ENCODE measurements around the gene NKIRAS1.

NKIRAS1 gene

DNA sequence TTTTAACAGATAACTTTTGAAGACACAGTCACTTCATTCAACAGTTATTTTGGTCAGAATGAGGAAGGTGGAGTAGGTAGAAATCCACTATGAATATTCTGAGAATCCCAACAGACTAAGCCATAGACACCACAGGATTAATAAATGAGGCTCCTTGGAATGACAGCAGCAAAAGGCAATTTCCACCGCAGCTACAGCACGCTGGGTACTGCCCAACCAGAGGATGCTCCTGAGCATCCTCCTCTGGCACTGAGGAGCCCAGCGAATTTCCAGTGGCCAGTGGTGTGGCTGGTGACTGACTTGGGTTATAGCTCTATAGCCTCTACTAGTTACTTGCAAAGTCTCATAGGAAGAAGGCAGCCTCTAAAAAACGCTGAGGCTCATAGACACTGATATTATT lies 24.6 kb upstream of the NKIRAS1 start:
- no peak for DNase-seq (ENCODE audit: low read depth)
- no peak overlapping the region for H3K4me3 ChIP-seq (ENCODE audit: low read depth, low read length)
- TF ChIP-seq, protein P1, sequence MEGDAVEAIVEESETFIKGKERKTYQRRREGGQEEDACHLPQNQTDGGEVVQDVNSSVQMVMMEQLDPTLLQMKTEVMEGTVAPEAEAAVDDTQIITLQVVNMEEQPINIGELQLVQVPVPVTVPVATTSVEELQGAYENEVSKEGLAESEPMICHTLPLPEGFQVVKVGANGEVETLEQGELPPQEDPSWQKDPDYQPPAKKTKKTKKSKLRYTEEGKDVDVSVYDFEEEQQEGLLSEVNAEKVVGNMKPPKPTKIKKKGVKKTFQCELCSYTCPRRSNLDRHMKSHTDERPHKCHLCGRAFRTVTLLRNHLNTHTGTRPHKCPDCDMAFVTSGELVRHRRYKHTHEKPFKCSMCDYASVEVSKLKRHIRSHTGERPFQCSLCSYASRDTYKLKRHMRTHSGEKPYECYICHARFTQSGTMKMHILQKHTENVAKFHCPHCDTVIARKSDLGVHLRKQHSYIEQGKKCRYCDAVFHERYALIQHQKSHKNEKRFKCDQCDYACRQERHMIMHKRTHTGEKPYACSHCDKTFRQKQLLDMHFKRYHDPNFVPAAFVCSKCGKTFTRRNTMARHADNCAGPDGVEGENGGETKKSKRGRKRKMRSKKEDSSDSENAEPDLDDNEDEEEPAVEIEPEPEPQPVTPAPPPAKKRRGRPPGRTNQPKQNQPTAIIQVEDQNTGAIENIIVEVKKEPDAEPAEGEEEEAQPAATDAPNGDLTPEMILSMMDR (IDR thresholded peaks at IDR 0.05; ENCODE audit: low read depth, low read length, missing control alignments) = no peak

DNA sequence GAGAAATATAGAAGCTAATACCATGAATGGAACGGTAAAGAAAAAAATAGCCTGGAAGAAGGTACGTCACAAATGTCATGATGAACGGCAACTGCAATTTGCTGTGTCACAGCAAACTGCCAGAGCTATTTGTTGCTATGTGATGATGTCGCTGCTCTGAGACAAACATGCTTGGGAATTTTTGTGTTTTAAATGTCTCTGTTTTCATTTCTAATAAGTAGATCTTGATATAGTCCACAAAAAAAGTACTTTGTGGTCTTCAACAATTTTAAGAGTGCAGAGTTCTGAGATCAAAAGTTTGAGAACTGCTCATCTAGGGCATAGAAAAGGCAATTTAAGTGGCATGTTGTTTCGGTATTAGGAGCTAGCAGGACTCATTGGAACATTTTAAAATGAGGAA lies 24.0 kb upstream of the NKIRAS1 start:
- TF ChIP-seq, protein P1 (IDR thresholded peaks at IDR 0.05; ENCODE audit: low read depth, low read length, missing control alignments) = no peak
- H3K4me3 ChIP-seq (ENCODE audit: low read depth, low read length) = no peak overlapping the region
- no peak for DNase-seq (ENCODE audit: low read depth)

DNA sequence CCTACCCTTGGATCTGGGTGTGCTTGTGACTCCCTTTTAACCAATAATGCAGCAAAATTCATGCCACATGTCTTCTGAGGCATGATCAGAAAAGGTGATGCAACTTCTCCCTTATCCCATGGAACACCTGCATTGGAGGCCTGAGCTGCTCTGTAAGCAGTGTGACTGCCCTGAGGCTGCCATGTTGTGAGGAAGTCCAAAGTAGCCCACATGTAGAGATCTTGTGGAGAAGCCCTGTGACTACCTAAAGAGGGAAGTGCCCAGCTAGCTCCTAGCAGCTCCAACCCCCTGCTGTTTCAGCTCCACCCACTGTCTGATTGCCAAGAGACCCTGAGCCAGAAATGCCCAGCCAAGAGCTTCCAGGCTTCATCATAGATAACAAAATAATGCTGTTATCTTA lies 21.9 kb upstream of the NKIRAS1 start:
- TF ChIP-seq, protein P1 (IDR thresholded peaks at IDR 0.05; ENCODE audit: low read depth, low read length, missing control alignments) = no peak
- H3K4me3 ChIP-seq (ENCODE audit: low read depth, low read length) = no peak overlapping the region
- DNase-seq (ENCODE audit: low read depth) = no peak

DNA sequence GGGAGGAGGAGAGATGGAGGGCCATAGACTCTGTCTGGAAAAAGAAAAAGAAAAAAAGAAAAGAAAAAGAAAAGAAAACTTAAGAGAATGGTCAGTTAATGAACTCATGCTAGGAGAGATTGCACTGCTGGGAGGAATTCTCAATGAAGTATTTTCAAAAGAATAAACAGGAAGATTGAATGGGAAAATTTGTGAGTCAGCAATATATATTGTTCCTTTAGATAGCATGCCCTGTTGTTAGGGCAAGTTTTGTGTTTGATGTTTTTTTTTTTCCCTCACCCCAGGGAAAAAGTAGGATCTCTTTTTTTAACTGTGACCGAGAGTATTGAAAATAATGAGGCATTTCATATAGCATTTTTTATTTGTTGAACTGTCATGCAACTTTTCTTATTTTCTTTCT lies 20.5 kb upstream of the NKIRAS1 start:
- H3K4me3 ChIP-seq (ENCODE audit: low read depth, low read length) = no peak overlapping the region
- TF ChIP-seq, protein P1 (IDR thresholded peaks at IDR 0.05; ENCODE audit: low read depth, low read length, missing control alignments) = no peak
- DNase-seq (ENCODE audit: low read depth) = no peak

DNA sequence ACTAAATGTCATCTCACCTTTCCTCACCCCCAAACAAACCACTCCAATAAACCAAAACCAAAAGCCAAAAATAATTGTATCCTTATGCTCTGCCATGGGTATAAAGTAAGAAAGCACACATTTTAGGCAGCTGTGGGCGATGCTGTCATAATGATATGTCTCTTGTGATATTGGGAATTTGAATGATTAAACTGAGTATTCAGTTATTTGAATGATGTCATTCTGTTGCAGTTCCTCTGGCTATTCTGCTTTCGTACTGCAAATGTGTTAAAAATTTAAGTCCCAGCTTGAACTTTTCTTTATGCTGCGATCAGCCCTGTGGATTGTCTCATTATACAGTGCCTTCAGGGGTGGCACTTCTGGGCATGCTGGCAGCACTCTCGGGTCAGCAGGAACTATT lies 17.5 kb upstream of the NKIRAS1 start:
- TF ChIP-seq, protein P1 (IDR thresholded peaks at IDR 0.05; ENCODE audit: low read depth, low read length, missing control alignments) = no peak
- no peak overlapping the region for H3K4me3 ChIP-seq (ENCODE audit: low read depth, low read length)
- DNase-seq (ENCODE audit: low read depth) = no peak

DNA sequence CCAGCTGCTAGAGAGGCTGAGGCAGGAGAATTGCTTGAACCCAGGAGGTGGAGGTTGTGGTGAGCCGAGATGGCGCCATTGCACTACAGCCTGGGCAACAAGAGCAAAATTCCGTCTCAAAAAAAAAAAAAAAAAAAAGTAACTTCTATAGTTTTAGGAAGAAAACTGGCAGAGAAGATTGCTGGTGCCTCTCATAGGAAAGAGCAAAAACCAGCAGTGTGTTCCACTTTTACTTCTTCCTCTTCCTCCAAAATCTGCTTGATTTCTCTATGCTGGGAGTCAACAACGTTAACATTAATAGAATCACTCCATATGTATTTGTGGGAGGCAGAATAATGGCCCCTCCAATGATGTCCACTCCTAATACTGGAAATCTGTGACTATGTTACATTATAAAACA lies 15.8 kb upstream of the NKIRAS1 start:
- no peak for DNase-seq (ENCODE audit: low read depth)
- H3K4me3 ChIP-seq (ENCODE audit: low read depth, low read length) = no peak overlapping the region
- TF ChIP-seq, protein P1 (IDR thresholded peaks at IDR 0.05; ENCODE audit: low read depth, low read length, missing control alignments) = no peak

DNA sequence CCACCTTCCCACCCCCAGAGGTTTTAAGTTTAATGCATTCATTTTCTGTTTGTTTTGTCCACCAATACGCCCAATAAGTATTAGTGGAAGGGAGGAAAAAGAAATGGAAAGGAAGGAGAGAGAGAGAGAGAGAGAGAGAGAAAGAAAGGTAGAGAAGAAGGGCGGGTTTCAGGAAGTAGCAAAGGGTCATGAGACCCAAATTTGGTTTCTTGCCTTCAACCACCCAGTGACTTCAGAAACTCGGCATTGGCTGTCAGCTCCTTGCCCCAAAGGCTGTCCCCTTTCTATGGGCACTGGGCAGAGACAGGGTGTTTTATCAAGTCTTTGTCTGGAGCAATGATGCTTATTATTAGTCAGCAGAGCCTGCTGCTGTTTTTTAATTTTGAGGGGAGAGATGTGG lies 14.8 kb upstream of the NKIRAS1 start:
- H3K4me3 ChIP-seq (ENCODE audit: low read depth, low read length) = no peak overlapping the region
- DNase-seq (ENCODE audit: low read depth) = no peak
- TF ChIP-seq, protein P1 (IDR thresholded peaks at IDR 0.05; ENCODE audit: low read depth, low read length, missing control alignments) = no peak

All from GM12864 (cell line).